Activated gamma-delta T cell treated with Interleukin-2 at 50 U/mL for 16 hours (primary cell): ENCODE measurements around the gene AIM2.
"Not testable (repeated sequence)": the region's sequence is repeated elsewhere in the genome, so short reads cannot be mapped to it uniquely, and the experiment has no call there.

Experiments
- DNase-seq: peaks from one replicate; pipeline ENCODE4 v3.0.0-alpha.2; 2020

The AIM2 gene

GRCh38 chr1:159076438-159077119, at the start of gene AIM2:
Gene AIM2 (minus strand): TSS chr1:159076766. CDS start chr1:159073499, 3,267 bp downstream.
- DNase-seq = peak; percentile 49

DNA sequence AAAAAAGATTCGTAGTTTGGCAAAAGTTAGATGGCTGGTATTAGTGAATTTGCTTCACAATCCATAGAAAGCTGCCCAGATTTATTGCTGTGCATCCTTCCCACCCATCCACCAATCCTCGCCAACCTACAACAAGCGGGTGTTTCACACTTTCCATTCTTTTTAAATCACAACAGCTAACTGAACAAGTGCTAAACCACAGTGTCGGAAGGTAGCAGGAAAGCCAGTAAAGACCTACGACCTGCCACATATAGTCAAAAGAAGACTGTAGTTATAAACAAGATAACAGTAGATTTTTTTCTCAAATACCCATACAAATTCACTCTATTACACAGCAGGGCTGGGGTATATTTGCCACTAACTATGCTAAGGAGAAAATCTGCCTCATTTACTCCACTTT, 47.0 kb upstream of the AIM2 start:
- no peak for DNase-seq

DNA sequence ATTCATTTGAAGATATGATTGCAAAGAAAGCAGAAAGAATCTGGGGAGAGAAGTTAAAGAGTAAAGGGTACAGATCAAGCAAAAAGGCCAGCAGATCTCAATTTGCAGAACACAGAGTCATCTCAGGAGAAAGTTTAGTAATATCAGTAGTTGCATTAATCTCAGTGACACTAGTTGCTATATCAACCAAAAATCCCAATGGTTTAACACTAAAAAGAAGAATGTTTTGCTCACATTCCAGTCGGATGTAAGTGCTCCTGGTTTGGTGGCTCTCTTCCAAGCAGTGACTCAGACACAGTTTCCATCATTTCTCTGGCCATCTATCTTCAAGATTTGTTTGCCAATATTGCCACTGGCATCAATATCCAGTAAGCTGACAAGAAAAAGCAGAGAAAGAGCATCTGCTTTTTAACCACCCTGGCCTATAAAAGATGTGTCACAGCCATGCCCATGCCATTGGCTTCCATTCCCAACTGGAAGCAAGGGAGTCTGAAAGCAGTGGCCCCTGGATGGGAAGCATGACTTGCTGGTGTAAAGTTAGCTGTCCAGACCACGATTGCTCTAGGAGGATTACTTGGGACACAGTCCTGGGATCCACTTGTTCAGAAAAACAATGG, 45.5 kb upstream of the AIM2 start:
- no peak for DNase-seq

DNA sequence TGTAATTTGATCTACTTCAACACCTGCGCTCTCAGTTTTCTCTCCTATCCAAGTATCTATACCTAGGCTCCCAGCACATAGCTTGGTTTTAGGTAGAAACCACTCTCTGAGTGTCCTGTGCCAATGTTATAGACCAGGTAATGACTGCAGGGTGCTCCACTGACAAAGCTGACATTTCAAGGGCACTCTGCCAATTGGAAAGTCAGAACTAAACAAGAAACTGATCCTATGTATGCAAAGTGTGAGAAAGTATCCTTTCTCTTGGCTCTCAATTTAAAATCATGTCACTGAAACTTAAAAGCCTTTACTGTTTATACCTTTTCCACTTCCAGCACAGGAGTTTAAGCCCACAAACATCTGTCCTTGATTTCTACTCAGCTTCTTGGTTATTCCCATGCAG, 45.0 kb upstream of the AIM2 start:
- DNase-seq = no peak

GRCh38 chr1:159120317-159120716, 43.8 kb upstream of the AIM2 start:
- DNase-seq = no peak

- DNase-seq = no peak
Measured at GRCh38 chr1:159113596-159114433, 37.2 kb upstream of the AIM2 start.

DNA sequence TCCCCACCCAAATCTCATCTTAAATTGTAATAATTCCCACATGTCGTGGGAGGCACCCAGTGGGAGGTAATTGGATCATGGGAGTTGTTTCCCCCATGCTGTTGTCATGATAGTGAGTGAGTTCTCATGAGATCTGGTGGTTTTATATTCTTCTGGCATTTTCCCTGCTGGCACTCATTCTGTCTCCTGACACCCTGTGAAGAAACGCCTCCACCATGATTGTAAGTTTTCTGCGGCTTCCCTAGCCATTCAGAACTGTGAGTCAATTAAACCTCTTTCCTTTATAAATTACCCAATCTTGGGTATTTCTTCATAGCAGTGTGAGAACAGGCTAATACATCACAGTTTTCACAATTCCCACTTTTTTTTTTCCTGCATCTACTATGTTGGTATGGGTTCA, 26.5 kb upstream of the AIM2 start:
- not testable (repeated sequence) for DNase-seq

- DNase-seq = no peak
Measured at GRCh38 chr1:159100589-159100988, 24.0 kb upstream of the AIM2 start.

DNA sequence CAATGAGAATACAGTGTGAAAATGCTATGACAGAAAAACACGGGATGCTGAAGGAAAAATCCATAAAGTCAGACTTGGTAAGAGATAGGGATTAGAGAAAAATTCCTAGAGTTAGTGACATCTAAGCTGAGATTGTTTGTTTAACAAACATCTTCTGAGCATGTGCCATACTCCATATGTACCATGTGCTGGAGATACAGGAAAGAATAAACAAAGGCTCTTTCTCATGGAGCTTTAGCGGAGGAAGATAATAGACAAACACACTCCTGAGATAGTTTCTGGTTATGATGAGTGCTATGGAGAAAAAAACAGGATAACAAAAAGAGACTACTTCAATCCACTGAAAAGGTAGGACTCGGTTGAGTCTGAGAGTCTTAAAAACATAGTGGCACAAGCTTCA, 22.0 kb upstream of the AIM2 start:
- DNase-seq = no peak

DNA sequence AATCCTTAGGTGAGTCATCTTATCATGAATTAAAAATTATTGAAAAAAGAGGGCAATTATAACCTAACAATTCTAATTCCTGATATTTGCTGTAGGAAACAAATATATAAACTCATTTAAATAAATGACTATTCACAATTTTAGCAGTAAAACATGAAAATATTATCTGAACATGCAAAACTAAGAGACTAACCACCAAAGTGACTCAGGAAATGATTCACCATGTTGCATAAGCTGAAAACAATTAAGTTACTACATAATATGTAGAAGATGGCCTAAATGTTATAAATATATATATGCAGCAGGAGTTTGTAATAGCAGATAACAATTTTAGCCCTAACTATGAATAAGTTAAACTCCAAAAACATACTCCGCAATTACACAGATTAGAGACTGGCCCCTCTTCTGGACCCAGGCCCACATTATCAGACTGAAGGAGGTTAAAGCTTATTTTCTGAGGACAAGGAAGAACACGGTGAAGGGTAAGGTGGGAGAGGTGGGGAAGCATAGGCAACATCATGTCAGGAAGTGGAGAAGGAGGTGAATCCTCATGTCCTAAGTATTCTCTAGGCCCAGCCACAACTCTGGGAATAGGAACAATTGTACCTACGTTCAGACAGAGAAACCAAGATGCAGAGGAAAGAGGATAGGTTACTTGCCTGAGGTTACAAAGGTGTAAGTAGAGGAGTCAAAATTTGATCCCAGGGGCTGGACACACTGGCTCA, 15.6 kb upstream of the AIM2 start:
- no peak for DNase-seq

DNA sequence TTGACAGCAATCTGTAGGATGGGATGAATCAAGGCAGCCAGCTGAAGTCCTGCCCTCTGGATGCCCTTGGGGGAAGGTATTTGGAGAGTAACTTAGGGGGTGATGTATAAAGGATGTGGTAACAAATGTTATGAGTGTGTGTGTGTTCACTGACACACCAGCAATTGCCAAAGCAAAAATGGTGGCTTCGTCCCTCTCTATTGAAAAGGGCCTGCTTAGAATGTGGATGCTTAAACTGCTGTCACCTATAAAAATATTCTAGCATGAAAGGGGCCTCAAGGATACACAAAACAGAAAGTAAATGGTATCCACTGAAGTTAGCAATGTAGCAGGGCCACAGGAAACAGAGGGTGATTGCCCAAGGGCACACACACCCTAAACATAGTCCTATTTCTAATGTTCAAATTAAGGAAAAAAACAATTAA, 15.1 kb upstream of the AIM2 start:
- DNase-seq = no peak

GRCh38 chr1:159091180-159091560, 14.6 kb upstream of the AIM2 start:
- DNase-seq = no peak

- DNase-seq = no peak
Measured at GRCh38 chr1:159090286-159091179, 14.0 kb upstream of the AIM2 start.

- DNase-seq = peak; percentile 17
Measured at GRCh38 chr1:159089184-159089791, 12.7 kb upstream of the AIM2 start.

DNA sequence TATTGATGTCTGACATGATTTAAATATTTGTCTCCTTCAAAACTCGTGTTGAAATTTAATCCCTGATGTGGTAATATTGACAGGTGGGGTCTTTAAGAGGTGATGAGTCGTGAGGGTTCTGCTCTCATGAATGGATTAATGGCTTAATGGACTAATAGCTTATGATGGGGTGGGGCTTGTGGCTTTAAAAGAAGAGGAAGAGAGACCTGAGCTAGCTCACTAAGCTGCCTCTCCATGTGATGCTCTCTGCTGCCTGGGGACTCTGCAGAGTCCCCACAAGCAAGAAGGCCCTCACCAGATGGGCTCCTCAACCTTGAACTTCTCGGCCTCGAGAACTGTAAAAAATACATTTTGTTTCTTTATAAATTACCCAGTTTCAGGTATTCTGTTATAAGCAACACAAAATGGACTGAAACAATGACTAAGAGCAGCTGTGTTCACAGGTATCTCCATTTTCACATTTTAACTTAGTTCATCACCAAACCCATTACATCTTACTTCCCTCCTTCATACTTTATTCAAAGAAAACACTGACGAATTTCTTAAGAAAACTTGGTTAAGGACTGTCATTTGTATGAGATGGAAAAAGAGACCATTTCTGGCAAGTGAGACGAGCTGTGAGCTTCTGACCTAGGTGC, 12.1 kb upstream of the AIM2 start:
- DNase-seq = no peak

DNA sequence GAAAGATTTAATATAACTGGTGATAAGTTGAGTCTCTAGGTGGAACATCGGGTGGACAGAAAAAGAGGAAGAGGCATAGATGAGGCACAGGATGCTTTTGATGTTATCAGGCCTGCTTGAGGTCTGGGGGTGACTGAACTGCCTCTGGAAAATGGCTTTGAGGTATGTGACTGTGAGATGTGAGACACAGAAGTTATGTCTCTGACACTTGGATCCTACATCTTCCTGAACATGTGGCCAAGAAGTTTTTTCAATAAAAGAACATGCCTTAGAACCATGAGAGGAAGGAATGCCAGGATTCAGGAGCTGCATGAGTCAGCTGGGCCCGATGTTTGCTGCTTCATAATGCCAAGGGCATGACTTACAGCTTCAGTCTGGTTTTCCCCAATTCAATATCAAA, 11.5 kb upstream of the AIM2 start:
- no peak for DNase-seq

- no peak for DNase-seq
Measured at GRCh38 chr1:159084867-159085266, 8.3 kb upstream of the AIM2 start.

- DNase-seq = no peak
Measured at GRCh38 chr1:159084152-159084551, 7.6 kb upstream of the AIM2 start.

GRCh38 chr1:159083013-159083412, 6.4 kb upstream of the AIM2 start:
- no peak for DNase-seq

DNA sequence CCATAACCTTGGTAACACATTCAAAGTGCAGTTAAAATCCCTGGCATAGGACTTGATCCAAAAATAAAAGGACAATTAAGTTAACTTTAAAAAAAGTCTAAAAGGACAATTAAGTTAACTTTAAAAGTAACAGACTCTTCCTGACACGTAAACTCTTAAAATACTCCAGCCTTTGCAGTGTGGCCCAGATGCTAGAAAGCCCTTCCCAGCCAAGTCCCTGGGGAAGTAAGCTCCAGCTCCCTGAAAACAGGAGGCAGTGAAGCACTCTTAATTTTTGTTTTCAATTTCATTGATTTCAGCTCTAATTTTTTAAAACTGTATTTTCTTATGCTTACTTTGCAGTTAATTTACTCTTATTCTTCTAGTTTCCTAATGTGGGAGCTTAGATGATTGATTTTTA, 5.1 kb upstream of the AIM2 start:
- DNase-seq = no peak

GRCh38 chr1:159079525-159079924, 3.0 kb upstream of the AIM2 start:
- no peak for DNase-seq
